HG03520 (cell line): Measurements from ENCODE around the gene TREX2.

Experiments
- ATAC-seq: cut with Tn5 transposase; IDR thresholded peaks from one replicate; pipeline ENCODE4 v1.9.1; 2021; ENCODE audit warnings: mild to moderate bottlenecking, moderate library complexity; ENCODE audit not compliant: unreplicated experiment

Gene TREX2

DNA sequence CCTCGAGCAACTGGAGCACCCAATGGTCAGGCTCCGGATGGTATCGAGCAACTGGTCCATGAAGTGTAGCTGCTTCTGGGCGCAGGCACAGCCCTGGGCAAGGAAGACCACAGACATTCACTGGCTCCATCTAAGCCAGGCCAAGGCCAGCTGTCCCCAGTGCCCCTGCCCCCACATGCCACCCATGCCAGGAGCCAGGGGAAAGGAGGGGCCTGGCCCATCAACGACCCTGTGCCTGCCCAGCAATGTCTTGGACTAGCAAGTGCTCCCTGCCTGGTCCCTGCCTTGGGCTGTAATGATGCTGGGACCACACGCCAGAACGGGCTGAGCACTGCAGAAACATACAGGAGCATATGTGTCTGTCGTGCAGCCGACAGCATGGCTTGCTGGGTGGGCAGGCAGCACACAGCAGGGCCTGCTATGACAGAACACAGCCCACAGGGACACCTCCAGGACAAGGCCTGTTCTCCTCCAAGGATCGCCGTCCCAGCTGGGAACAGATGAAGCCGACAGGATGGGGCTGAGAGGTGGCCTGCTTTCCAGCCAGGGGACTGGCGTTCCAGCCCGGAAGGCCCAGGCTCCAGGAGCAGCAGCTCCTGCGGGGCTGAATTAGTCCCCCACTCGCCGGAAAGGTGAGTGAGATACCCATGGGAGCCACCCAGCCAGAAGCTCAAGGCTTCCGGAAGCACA is 11.4 kb upstream of the TREX2 start:
- ATAC-seq = no peak

DNA sequence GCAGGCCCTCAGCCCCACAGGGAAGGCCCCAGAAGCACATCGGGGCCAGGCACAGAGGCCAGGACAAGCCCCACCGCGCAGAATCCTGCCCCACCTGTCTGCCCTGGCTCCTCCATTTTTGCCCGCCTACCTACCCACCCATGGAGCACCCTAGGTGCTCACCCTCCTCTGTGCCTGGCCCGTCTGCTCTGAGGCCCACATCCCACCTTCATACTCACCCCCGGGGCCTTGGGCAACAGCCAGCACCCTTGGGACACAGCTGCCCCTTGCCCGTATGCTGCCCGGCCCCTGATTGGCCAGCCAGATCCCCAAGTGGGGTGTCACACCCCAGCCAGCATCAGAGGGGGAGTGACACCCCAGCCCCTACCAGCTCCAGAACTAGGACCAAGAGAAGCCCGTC is 10.8 kb upstream of the TREX2 start:
- ATAC-seq = no peak

DNA sequence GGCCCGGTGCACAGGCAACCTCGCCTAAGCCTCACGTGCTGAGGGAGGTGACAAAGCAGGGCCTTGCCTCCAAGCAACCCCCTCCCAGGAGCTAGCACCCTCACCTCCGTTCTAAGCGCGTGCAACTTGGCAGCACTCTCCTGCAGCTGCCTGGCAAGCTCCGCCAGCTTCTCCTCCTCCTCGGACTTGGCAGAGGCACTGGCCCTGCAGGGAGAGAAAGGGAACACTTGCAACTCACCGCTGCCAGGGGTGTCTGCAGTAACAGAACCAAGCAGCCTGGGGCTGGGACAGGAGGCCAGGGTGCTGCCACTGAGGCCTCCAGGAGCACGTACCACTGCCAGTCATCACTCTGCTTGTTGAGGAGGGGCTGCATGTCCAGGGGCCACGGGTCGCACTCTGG is 10.3 kb upstream of the TREX2 start:
- ATAC-seq = no peak

DNA sequence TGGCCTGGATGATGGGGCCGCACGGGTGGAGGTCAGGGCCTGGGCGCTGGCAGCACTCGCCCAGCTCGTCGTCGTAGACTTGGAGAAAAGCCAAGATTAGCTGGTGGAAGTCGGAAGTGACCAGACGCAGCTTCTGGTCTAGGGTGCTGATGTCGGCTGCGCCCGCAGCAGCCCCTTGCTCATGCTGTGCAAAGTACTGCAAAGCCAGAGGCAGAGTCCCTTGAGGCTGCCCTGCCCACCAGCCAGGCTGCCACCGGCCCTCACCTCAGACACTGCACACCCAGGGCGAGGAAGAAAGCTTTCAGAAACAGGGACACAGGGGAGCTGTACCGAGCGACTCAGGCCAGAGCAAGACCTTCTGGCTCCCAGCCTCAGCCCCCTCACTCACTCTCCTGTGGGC is 9.7 kb upstream of the TREX2 start:
- no peak for ATAC-seq

DNA sequence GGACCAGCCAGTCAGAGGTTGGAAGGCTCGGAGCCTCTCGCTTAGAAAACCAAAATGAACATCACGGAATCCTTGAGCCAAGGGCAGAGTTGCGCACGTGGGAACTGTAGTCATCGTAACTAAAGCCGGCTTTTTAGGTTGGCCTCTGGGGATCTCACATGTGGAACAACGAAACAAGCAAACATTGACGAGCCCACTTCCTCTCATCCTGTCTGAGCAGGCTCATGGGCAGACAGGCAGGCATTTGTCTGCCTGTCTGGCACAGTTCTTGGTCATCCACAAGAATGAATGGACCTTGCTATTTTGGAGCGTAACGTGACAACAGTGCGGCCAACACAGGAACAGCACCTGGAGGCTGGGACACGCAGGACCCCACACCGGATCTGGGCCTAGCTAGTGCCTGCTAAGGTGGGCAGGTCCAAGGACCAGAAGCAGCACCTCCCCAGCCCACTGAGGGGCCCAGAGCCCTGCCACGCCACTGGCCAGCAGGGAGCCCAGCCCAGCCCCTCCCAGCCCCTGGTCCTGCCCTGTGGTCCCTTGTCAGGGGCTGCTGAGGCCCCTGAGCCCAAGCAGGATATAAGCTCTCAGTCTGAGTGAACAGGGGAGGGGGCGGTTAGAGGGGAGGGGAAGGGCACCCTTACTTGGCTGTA is 9.2 kb upstream of the TREX2 start:
- ATAC-seq = no peak

DNA sequence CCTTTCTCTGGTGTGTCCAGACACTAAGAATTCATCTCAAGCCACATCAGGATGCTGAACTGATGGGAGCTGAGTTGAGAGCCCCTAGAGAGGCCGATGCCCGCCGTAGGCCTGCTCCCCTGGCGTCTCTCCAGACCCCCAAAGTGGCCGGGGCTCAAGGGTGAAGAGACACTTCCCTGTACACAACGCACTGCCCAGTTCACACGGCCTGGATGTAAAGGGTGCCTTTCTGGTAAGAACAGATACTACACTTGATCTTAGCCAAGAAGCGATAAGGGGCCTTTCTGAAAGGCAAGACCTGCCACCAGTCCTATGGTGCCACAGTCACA is 5.1 kb upstream of the TREX2 start:
- no peak for ATAC-seq

DNA sequence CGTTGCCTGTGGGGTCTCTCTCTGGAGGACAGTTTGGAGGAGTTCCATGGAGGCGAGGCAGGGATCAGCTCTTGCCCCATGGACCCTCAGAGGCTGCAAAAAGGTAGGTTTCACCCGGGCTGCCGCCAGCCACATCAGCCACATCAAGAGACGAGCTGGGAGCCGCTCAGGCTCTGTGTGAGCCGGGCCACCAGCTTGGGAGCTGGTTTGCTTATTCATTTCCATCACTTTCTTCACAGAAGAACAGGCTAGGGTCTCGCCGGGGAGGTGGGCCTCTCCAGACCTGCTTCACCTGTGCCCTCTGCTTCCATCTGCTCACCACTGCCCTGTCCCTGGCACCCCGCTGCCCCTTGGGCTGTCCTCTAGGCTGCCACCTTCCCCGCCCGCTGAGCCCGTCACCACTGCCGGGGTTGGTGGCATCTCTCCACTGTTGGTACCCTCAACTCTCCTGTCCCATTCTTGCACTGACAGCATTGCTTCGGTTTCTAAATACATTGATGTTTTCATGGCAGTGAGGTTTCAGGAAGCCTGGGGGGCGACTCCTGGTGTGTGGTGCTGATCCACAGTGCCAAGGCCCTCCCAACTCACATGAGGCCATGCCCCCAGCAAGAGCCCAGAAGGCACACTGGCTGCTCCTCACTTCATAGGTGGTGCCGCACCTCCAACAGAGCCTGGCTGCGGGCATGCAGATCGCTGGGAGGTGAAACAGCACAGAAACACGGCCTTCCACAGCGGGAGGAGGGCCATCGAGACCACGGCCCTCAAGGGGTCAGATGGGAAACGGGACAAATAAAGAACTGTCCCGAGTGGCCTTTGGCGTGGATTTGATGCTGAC is 4.5 kb upstream of the TREX2 start:
- ATAC-seq = no peak

DNA sequence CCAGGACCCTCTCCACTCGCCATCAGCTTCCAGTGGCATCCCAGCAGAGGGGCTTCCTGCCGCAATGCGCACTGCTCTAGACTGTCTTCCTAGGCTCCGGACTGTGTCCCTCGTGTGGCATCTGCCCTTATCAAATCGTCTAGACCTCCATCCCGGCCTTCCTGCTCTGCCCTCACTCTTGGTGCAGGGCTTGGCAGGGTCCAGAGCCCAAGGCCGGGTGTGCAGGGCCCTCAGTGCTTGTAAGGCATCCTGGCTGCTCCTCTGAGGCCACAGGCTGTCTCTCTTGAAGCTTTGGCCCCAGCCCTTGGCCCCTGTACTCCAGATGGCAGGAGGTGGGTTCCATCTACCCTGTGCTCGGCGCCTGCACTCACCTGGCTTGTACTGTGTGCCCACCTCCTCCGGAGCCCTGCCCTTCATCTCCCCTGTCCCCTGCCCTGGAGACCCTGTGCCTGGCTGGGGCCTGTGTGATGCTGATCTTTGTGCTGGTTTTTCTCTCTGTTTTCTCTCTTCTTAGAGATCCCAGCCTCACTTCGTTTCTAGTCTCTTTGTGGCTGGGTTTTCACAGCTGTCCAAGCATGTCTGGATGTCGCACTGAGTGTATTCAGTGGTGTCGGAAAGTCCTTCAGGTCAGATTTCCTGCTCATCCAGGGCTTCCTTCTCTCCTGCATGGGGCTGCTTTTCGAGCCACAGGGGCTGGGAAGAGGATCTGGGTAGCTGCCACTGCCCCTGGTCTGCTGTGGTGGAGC is 3.7 kb upstream of the TREX2 start:
- ATAC-seq = no peak

DNA sequence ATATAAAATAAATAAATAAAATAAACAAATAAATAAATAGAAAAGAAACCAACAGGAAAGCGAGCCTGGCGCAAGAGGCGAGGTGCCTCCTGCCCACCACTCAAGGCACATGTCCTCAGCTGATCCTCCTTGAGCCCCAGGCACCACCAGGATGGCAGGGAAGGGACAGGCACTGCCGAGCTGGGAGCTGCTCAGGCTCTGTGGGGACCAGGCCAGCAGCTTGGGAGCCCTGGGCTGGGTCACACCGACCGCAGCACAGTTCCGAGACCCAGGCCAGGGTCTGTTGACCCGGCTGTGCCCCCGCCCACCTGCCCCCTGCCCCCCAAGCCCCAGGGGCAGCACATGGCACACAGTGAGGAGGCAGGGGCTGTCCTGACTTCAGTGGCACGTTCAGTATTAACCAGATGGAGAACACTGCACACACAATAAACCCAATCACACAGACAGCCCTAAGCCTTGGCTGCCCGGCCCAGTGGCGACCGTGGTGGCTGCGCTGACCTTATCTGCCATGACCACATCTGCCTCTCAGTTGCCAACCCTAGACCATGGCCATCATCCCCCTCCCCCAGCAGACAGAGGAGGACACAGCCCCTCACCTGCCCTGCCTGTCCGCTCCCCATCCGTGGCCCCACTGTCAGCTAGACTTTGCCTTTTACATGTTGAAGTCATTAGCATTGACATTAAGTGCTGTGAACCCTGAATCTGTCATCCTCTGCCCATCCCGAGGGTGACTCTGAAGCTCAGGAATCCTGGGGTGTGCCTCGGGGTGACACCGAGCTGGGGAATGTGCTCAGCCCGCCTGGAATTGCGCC is 2.9 kb upstream of the TREX2 start:
- ATAC-seq = no peak

DNA sequence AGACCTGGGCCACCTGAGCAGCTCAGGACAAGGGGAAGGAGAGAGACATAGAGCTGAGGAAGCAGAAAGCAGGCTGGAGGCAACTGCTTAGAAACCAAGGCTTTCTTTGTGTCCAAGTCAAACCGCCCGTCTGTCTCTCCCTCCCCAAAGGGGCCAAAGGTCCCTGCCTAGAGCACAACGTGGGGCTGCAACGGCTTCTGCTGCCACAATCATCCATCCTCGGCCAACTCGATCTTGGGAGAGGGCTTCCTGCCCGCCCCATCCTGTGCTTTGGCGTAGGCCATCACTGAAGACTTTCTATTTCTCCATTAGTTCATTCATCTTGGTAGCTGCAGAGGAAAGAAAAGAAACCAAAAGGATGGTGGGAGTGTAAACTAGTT is 1.7 kb upstream of the TREX2 start:
- ATAC-seq = no peak

DNA sequence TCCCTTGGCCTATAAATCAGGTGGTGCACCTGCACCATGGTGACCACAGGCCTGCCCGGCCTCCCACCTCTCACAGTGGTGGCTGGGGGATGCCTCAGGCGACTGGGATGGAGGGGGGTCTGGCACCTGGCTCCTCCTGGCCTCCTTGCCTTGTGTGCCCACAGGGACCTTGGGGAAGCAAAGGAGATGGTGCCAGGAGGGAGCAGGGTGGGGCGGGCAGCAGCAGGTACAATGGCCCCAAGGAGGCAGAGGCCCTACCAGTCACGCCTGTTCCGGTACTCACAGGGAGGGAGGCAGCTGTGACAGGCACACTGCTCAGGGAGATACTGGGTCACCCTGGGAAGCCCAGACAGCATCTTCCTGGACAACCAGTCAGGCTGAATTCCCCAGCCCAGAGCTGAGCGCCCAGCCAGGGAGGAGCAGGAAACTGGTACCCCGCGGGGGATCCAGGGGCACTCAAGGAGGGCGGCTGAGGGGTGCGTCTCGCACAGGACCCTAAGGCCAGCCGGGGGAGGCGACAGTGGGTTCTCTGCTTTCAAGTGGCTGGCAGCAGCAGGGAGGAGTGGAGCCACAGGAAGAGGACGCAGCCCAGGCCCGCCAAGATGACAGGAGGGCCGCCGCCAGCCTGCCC is 1.2 kb upstream of the TREX2 start:
- no peak for ATAC-seq

DNA sequence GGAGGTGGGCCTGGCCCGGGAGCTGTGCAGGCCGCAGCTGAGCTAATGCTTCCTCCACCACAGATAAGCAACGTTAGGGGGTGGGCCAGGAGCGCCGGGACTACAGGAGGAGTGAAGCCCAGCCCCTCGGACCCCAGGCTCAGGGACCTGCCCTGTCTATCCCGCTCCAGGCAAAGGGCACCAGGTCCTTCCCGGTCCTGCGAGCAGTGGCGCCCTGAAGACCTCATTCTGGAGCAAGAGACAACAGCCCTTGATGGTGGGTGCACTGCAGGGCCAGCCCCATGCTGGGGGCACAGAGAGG is 730 bp upstream of the TREX2 start:
- ATAC-seq = no peak

DNA sequence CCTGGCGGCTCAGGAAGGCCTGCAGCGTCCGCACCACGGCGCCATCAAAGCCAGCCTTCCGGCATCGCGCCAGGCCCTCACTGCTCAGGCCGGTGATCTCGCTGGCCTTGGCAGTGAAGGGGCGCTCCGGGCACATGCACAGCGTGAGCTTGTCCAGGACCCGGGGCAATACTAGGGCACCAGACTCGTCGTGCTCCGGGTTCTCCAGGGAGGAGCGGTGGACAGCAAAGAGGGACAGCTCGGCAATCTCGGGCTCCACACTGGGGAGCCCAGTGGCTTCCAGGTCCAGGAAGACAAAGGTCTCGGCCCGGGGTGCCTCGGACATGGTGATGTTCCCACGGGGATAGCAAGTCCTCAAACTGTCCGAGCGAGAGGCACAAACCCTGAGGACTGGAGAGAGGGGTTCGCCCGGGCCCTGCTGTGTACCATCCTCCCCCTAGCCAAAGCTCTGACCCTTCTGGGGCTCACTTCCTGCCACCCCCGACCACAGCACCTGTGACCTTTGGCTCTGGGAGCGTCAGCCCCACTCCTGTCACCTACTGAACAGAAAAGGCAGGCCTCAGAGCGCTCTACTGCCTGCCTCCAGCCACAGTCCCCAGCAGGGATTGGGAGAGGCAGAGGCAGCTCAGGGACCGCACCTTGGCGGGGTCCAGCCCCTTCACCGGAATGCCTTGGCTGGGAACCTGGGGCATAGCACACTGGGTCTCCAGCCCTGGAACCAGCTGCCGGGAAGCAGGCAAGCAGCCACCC is 575 bp downstream of the TREX2 start:
- no peak for ATAC-seq

DNA sequence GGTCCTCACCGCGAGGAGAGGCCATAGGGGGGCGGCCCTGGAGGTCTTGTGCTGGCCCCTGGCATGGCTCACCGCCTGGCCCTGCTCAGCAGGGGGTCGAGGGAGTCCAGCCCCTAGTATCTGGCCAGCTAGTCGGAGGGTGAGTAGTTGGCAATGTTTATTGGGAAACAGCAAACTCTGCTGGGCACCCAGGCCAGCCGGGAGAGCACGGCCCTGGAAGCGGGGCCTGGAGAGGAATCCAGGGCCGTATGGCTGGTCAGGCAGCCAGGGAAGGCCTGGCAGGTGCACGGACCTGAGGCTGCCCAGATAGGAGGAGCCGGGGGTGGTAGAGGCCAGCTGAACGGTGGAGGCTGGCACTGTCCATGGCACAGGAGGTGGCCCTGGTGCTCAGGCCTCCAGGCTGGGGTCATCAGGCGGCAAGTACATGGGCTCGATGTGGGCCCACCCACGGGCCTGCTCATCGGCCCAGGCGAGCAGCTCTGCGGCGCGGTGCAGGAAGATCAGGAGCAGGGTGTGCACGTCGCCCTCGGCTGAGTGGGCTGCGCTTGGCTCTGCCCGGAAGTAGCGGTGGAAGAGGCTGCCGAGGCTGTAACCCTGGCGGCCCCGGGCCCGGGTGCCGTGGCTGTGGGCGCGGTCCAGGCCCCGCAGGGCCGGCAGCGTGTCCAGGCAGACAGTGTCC is 1.4 kb downstream of the TREX2 start:
- ATAC-seq = no peak

DNA sequence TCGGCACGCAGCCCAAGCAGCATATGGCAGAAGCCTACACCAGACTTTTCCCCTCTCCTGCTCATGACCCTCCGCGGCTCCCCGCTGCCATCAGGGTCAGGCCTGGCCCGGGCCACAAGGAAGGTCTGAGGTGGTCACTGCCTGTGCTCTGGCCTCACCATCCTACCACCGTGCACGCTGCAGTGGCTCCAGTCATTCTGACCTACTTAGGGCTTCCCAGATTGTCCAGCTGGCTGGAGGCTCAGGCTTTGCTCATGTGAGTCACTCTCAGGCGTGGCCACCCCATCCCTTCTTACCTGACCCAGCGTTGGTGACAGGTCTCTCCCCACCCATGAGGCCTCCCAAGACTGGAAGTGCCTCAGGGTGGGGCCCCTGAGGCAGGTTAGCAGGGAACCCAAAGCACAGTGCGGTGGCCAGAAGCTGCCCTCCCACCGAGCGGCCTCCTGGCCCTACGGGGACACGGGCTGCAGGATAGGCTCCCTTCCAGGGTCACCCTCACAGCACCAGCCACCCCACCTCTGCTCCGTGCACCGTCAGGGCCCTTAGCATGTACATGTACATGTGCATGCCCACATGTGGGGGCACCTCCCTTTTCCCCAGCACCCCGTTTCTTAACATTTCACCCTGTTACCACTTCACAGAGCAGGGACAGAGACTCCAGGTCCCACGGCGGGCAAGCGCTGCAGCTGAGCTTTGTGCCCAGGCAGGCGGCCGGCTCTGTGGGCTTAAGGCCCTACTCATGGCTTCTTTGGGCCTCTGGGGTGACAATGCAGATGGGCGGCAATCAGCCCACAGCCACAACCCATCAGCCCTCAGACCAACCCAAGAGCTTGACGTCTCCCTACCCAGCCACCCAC is 2.2 kb downstream of the TREX2 start:
- no peak for ATAC-seq

DNA sequence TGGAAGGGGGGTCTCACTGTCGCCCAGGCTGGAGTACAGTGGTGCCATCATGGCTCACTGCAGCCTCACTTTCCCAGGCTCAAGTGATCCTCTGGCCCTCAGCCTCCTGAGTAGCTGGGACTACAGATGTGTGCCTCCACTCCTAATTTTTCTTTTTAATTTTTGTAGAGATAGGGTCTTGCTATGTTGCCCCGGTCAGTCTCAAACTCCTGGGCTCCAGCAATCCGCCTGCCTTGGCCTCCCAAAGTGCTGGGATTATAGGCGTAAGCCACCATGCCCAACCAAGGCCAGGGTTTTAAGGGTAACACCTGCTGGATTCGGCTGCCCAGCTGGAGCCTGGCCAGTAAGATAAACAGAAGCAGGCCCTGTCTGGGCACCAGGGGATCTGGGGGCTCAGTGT is 3.4 kb downstream of the TREX2 start:
- no peak for ATAC-seq

DNA sequence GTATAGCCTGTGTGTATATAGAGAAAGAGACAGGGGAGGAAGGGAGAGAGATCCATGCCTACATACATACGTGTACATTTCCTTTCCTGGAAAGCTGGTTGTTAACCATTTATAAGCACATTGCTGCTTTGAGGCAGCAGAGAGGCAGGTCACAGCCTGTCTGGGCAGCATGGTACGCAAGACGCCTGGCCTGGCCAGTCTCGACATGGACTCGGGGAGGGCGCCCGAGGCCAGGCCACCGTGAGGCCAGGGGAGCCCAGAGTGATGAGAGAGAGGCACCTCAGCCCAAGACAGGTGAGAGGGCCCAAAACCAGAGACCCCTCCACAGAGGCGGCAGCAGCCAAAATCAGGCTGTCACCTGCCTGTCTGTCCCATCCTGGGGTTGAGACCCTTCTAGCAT is 3.9 kb downstream of the TREX2 start:
- ATAC-seq = no peak

DNA sequence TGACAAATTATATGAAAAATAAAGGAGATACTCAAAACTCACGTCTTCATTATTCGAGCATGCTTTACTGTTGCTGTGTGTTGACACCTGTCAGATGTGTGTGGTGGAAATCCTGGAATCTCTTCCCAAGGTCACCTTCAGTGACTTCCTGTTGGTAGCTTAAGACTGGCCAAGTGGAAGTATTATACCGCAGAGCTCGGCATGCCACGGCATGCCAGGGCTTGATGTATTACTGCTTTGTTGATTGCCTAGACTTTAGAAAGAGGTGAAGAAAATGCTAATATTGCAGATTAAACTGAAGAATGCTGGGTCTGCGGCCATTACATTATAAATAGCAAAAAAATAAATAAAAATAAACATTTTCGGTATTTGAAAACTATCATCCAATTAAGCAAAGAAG is 4.6 kb downstream of the TREX2 start:
- ATAC-seq = no peak
